ENCODE data around the gene THBD.

THBD gene

GRCh38 chr20:23049201-23050075, at the start of gene THBD:
TSS of gene THBD (minus strand) at chr20:23049672. CDS start at chr20:23049504, 168 bp downstream.
- DNase-seq = peak; percentile 35

GRCh38 chr20:23097636-23098580, 48.4 kb upstream of the THBD start:
- DNase-seq = no peak

GRCh38 chr20:23096986-23097520, 47.6 kb upstream of the THBD start:
- no peak for DNase-seq

GRCh38 chr20:23096097-23096496, 46.6 kb upstream of the THBD start:
- no peak for DNase-seq

GRCh38 chr20:23095499-23095898, 46.0 kb upstream of the THBD start:
- no peak for DNase-seq

GRCh38 chr20:23094927-23095326, 45.5 kb upstream of the THBD start:
- no peak for DNase-seq

GRCh38 chr20:23094213-23094896, 44.9 kb upstream of the THBD start:
- peak; percentile 58 for DNase-seq

- no peak for DNase-seq
These were observed 44.1 kb upstream of the THBD start for GRCh38 chr20:23093613-23094012.

- peak; percentile 27 for DNase-seq
These were observed 43.5 kb upstream of the THBD start for GRCh38 chr20:23092861-23093495.

- no peak for DNase-seq
These were observed 42.9 kb upstream of the THBD start for GRCh38 chr20:23092384-23092756.

- no peak for DNase-seq
These were observed 42.4 kb upstream of the THBD start for GRCh38 chr20:23091721-23092383.

GRCh38 chr20:23090878-23091277, 41.4 kb upstream of the THBD start:
- no peak for DNase-seq

- no peak for DNase-seq
These were observed 40.7 kb upstream of the THBD start for GRCh38 chr20:23090147-23090546.

- DNase-seq = no peak
These were observed 39.4 kb upstream of the THBD start for GRCh38 chr20:23088866-23089265.

- no peak for DNase-seq
These were observed 38.2 kb upstream of the THBD start for GRCh38 chr20:23087587-23088251.

GRCh38 chr20:23086931-23087411, 37.5 kb upstream of the THBD start:
- DNase-seq = no peak

- peak; percentile 80 for DNase-seq
These were observed 36.6 kb upstream of the THBD start, which contains the start of gene CD93 for GRCh38 chr20:23086056-23086566. TSS of gene CD93 (minus strand) at chr20:23086324. CDS start at chr20:23086192, 132 bp downstream.

- DNase-seq = no peak
These were observed 36.1 kb upstream of the THBD start for GRCh38 chr20:23085436-23086055.

- no peak for DNase-seq
These were observed 35.4 kb upstream of the THBD start for GRCh38 chr20:23084845-23085365.

Measured in activated CD4-positive, alpha-beta T cell treated with anti-CD3 and anti-CD28 coated beads, Interleukin-2, amount 50 U/mL, for 16 hours (primary cell).